SK-N-MC (cell line): ENCODE data around the gene ZCRB1.

Experiments
- EZH2 ChIP-seq: fragments of 200-600 bp; sonication (generic); IDR thresholded peaks from one replicate; pipeline ENCODE4 v1.6.1; 2017; ENCODE audit warnings: antibody characterized with exemption
- FOXP2 ChIP-seq: optimal IDR thresholded peaks from 2 replicates; pipeline ENCODE3; 2011; ENCODE audit warnings: mild to moderate bottlenecking, moderate library complexity; ENCODE audit not compliant: insufficient read depth; ENCODE audit errors: extremely low read length, control extremely low read depth
- POLR2AphosphoS5 ChIP-seq: IDR thresholded peaks from 2 replicates; pipeline ENCODE4 v1.6.1; 2012; ENCODE audit warnings: mild to moderate bottlenecking, low read depth, low read length, borderline replicate concordance

- TF ChIP-seq POLR2AphosphoS5 (no peak), EZH2 (no peak), FOXP2 (no peak)
These were observed 15.9 kb downstream of the ZCRB1 start for GRCh38 chr12:42309996-42310395.
